Esophagus (tissue), 2 donors: Measurements from ENCODE around the gene LHFPL3. TPM values are rescaled to one million over a fixed set of nuclear protein-coding genes. Genes with fewer than 3 reads are reported as not detected.

Source experiments
- H3K27ac ChIP-seq, 2 donors: one replicate each; pipeline ENCODE4 v1.5.1; 2013; ENCODE audit warnings: low read depth in 2 of 2, mild to moderate bottlenecking in 2 of 2, inconsistent platforms in 1 of 2, low read length in 1 of 2, moderate library complexity in 1 of 2
- H3K27me3 ChIP-seq, 2 donors: one replicate each; pipeline ENCODE4 v1.6.1; 2013; ENCODE audit warnings: low read length in 2 of 2, control low read depth in 1 of 2, mild to moderate bottlenecking in 1 of 2; ENCODE audit not compliant: insufficient read depth in 2 of 2, control insufficient read depth in 1 of 2
- H3K36me3 ChIP-seq, 2 donors: one replicate each; pipeline ENCODE4 v1.6.1; 2013; ENCODE audit warnings: low read length in 1 of 2; ENCODE audit not compliant: control insufficient read depth in 2 of 2, insufficient read depth in 2 of 2
- H3K4me1 ChIP-seq, 2 donors: one replicate each; pipeline ENCODE4 v1.6.1; 2013; ENCODE audit warnings: low read length in 1 of 2; ENCODE audit not compliant: control insufficient read depth in 2 of 2, insufficient read depth in 2 of 2
- H3K4me3 ChIP-seq, 2 donors: one replicate each; pipeline ENCODE4 v1.5.1; 2013; ENCODE audit warnings: low read length in 2 of 2, mild to moderate bottlenecking in 2 of 2, low read depth in 1 of 2, moderate library complexity in 1 of 2
- H3K9me3 ChIP-seq, 2 donors: one replicate each; pipeline ENCODE4 v1.6.1; 2013; ENCODE audit warnings: mild to moderate bottlenecking in 2 of 2, low read depth in 1 of 2, low read length in 1 of 2, moderate library complexity in 1 of 2; ENCODE audit not compliant: control insufficient read depth in 2 of 2, insufficient read depth in 1 of 2
- WGBS, 2 donors: extraction: QIAGEN DNeasy Blood & Tissue Kit; methylation state at CpG; one replicate each; pipeline ENCODE4 v1.1.7; 2013; 5-methylcytosine and 5-hydroxymethylcytosine counted together
- polyA plus RNA-seq, 2 donors: library from polyadenylated mRNA; stranded (reverse); fragments of 200-250 nt; gene quantifications; one replicate each; pipeline ENCODE4 v1.2.3, GENCODE V29; 2013
- donor health status: healthy with polysubstance abuse.
- donor health status: Bipolar disorder and iron deficiency.

LHFPL3 gene
- polyA plus RNA-seq, 2 donors, result not detected

GRCh38 chr7:104859754-104860426, 531.5 kb downstream of the LHFPL3 start:
- no peaks in the 10 kb centered on the region for H3K27me3 ChIP-seq
- no peak overlapping the region for H3K27ac ChIP-seq
- no peak overlapping the region for H3K4me3 ChIP-seq
- WGBS, 2 donors, result 76 to 79% methylated on average over 4 of the region's 4 CpGs
- peaks cover 0 to 3% of the 10 kb centered on the region in 2 donors for H3K9me3 ChIP-seq
- no peaks in the 10 kb centered on the region for H3K36me3 ChIP-seq
- H3K4me1 ChIP-seq, result no peaks in the 10 kb centered on the region

DNA sequence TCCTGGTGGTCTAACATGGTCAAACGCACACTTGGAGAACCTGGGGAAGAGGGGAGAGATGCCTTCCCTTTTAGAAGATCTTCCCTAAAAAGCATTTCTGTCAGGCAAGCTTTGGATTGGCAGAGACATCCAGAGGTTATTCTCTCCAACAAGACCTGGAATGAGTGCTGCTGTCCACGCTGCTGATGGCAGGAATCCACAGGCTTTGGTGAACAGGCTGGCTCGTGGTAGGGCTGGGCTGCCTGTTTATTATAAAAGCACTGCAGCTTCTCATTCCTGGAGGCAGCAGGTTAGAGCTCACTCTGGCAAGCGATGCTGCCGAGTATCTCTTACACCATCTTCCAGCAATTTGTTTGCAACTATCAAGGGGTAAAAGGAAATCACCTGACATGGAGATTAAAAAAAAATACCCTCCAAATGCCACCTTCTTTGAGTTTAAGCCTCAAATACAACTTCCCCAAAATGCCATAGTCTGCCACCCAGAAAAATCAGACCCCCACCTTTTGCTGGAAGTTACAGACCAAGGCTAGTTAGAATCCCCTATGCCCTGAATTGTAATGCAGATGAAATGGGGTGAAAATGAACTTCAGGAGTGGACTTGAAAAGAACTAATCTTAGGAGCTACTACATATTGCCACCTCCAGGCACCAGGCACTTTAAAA, 533.5 kb downstream of the LHFPL3 start:
- 48 to 66% methylated on average over 5 of the region's 5 CpGs for WGBS, 2 donors
- Histone ChIP-seq H3K9me3 (peaks cover 0 to 3% of the 10 kb centered on the region in 2 donors), H3K4me3 (no peak overlapping the region), H3K4me1 (no peaks in the 10 kb centered on the region), H3K27ac (no peak overlapping the region), H3K27me3 (no peaks in the 10 kb centered on the region), H3K36me3 (no peaks in the 10 kb centered on the region)

DNA sequence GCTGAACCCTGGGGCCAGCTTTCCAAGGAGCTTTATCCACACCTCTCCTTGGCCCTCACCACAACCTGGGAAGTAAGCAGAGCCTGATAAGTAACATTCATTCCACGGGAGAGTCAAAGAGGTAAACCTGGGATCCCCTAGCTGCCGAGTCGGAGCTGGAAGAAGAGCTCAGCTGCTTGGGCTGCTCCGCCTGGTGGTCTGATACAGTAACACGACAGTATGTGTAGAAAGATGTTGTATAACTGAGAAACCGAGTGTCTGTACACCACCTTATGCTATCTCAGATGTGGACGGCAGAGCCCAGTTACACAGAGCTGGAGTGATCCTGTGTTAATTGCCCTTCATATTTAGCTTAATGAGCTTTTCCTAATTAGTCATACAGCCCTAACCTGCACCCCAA, 534.3 kb downstream of the LHFPL3 start:
- WGBS, 2 donors, result 67 to 79% methylated on average over 7 of the region's 7 CpGs
- H3K27me3 ChIP-seq, result no peaks in the 10 kb centered on the region
- H3K36me3 ChIP-seq, result no peaks in the 10 kb centered on the region
- no peaks in the 10 kb centered on the region for H3K4me1 ChIP-seq
- no peak overlapping the region for H3K4me3 ChIP-seq
- H3K9me3 ChIP-seq, result peaks cover 0 to 3% of the 10 kb centered on the region in 2 donors
- H3K27ac ChIP-seq, result no peak overlapping the region

GRCh38 chr7:104873401-104873800, 545.0 kb downstream of the LHFPL3 start:
- Histone ChIP-seq H3K27ac (no peak overlapping the region), H3K36me3 (no peaks in the 10 kb centered on the region), H3K4me1 (no peaks in the 10 kb centered on the region), H3K27me3 (no peaks in the 10 kb centered on the region), H3K9me3 (no peaks in the 10 kb centered on the region), H3K4me3 (no peak overlapping the region)
- WGBS, 2 donors, result 73 to 74% methylated on average over 10 of the region's 10 CpGs

DNA sequence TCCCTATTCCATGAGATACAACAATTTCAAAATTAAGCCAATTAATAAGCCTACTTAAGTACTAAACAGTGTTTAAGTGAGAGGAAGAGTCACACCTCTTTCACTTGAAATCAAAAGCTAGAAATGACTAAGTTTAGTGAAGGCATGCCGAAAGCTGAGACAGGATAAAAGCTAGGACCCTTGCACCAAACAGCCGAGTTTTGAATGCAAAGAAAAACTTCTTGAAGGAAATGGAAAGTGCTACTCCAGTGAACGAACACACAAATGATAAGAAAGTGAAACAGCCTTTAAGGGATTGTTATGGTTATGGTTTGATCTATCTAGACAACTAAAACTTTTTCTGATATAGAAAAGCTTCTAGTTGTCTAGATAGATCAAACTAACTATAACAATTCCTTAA, 550.2 kb downstream of the LHFPL3 start:
- no peaks in the 10 kb centered on the region for H3K36me3 ChIP-seq
- H3K9me3 ChIP-seq, result no peaks in the 10 kb centered on the region
- H3K27me3 ChIP-seq, result no peaks in the 10 kb centered on the region
- no peak overlapping the region for H3K4me3 ChIP-seq
- no peak overlapping the region for H3K27ac ChIP-seq
- H3K4me1 ChIP-seq, result no peaks in the 10 kb centered on the region
- WGBS, 2 donors, result 66 to 83% methylated on average over 3 of the region's 3 CpGs

- Histone ChIP-seq H3K36me3 (no peaks in the 10 kb centered on the region), H3K27me3 (no peaks in the 10 kb centered on the region), H3K9me3 (no peaks in the 10 kb centered on the region), H3K27ac (no peak overlapping the region), H3K4me3 (no peak overlapping the region), H3K4me1 (no peaks in the 10 kb centered on the region)
- 24 to 26% methylated on average over 6 of the region's 6 CpGs for WGBS, 2 donors
Measured at GRCh38 chr7:104883248-104883717, 554.9 kb downstream of the LHFPL3 start.

DNA sequence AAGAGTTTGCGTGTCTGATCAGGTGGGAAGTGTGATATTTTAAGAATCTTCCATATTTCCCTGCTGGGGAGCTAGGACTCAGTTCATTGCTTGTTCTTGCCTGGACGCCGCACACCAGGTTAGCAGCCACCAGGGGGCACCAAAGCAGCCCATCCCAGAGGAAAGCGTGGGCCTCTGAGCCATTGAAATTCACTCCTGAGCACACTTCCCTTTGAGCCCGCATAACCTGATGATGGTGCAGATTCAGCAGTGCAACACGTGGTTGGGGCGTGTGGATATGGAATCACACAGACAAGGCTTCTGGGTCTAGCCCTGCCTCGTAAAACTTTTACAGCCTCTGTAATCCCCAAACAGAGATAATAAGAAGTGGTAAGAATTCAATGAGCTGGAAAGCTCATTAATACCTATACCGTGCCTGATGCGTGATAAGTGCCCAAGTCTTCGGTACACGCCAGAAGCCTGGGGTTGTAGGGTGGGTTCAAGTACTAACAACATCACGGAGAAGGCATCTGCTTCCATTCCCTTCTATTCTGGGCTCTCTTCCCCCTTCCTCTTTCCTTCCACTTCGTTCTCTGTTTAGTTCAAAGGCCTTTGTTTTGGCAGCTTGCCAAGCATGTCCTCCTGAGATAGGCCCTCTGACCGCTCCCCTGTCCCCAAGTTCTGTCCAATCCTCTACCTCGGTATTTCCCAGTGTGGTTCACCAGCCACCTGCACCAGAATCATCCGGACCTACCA, 555.5 kb downstream of the LHFPL3 start:
- H3K4me1 ChIP-seq, result no peaks in the 10 kb centered on the region
- no peak overlapping the region for H3K27ac ChIP-seq
- H3K27me3 ChIP-seq, result no peaks in the 10 kb centered on the region
- no peaks in the 10 kb centered on the region for H3K36me3 ChIP-seq
- no peaks in the 10 kb centered on the region for H3K9me3 ChIP-seq
- WGBS, 2 donors, result 25 to 35% methylated on average over 17 of the region's 17 CpGs
- H3K4me3 ChIP-seq, result no peak overlapping the region

DNA sequence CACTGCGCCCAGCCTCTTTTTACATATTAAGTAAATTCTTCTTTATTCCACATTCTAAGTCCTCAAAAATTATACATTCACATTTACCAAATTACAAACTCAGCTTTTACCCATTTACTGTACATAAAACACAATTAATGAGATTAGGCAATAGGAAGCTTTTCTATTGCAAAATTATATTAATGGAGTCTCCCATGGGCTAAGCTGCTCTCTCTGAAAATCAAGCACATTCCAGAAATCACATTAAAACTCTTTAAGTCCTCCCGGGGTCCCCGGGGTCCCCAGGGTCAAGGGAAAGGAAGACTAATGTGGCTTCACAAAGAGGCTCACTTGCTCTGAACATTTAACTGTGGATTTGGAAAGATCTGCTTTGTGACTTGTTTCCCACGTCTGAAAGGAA, 558.2 kb downstream of the LHFPL3 start:
- WGBS, 2 donors, result 53 to 62% methylated on average over 4 of the region's 4 CpGs
- no peaks in the 10 kb centered on the region for H3K9me3 ChIP-seq
- H3K4me1 ChIP-seq, result no peaks in the 10 kb centered on the region
- no peak overlapping the region for H3K27ac ChIP-seq
- H3K36me3 ChIP-seq, result no peaks in the 10 kb centered on the region
- H3K4me3 ChIP-seq, result no peak overlapping the region
- H3K27me3 ChIP-seq, result no peaks in the 10 kb centered on the region

DNA sequence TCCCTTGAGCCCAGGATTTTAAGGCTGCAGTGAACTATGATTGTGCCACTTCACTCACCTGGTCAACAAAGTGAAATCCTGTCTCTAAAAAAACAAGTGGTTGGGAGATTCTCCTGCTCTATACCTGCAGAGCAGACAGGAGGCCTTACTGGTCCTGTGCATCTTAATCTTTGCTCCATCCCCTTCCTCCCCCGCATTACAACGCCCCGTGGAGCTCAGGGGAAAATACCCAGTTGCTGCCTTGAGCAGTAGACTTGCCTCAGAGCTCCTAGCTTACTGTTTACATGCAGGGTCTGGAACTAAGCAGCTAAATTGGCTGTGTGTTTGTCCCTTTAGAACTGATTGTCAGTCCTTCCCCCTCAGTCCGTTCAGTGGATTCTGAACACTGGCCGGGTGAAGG, 561.8 kb downstream of the LHFPL3 start:
- H3K9me3 ChIP-seq, result no peaks in the 10 kb centered on the region
- H3K4me1 ChIP-seq, result no peaks in the 10 kb centered on the region
- H3K27me3 ChIP-seq, result no peaks in the 10 kb centered on the region
- no peaks in the 10 kb centered on the region for H3K36me3 ChIP-seq
- no peak overlapping the region for H3K4me3 ChIP-seq
- WGBS, 2 donors, result 75 to 78% methylated on average over 5 of the region's 5 CpGs
- H3K27ac ChIP-seq, result no peak overlapping the region
